GM23248 (cell line): Measurements from ENCODE around the gene ING1. TPM values are rescaled to one million over a fixed set of nuclear protein-coding genes. Genes with fewer than 3 reads are reported as not detected.

Source experiments
- DNase-seq: peaks from one replicate; pipeline ENCODE4 v3.0.0-alpha.2; 2015
- H2AFZ ChIP-seq: fragments of 200-600 bp; sonication (generic); 2 replicates; pipeline ENCODE4 v1.6.1; 2016; ENCODE audit warnings: antibody characterized with exemption
- H3F3A ChIP-seq: fragments of 200-600 bp; sonication (generic); 2 replicates; pipeline ENCODE4 v1.6.1; 2016; ENCODE audit warnings: mild to moderate bottlenecking, antibody characterized with exemption, mixed run types; ENCODE audit not compliant: insufficient read depth
- H3K27ac ChIP-seq: fragments of 200-600 bp; sonication (generic); 2 replicates; pipeline ENCODE4 v1.5.1; 2016; ENCODE audit warnings: mild to moderate bottlenecking
- H3K27me3 ChIP-seq: fragments of 200-600 bp; sonication (generic); replicated peaks from 2 replicates; pipeline ENCODE4 v1.6.1; 2016; ENCODE audit warnings: mild to moderate bottlenecking; ENCODE audit not compliant: insufficient read depth
- H3K36me3 ChIP-seq: fragments of 200-600 bp; sonication (generic); 2 replicates; pipeline ENCODE4 v1.6.1; 2016; ENCODE audit warnings: low read depth, mild to moderate bottlenecking
- H3K4me1 ChIP-seq: fragments of 200-600 bp; sonication (generic); 2 replicates; pipeline ENCODE4 v1.6.1; 2016; ENCODE audit warnings: mild to moderate bottlenecking; ENCODE audit not compliant: insufficient read depth
- H3K4me2 ChIP-seq: fragments of 200-600 bp; sonication (generic); one replicate; pipeline ENCODE4 v1.6.1; 2016; ENCODE audit warnings: mild to moderate bottlenecking; ENCODE audit not compliant: unreplicated experiment
- H3K4me3 ChIP-seq: fragments of 200-600 bp; sonication (generic); 2 replicates; pipeline ENCODE4 v1.5.1; 2016; ENCODE audit warnings: mild to moderate bottlenecking
- H3K79me2 ChIP-seq: fragments of 200-600 bp; sonication (generic); 2 replicates; pipeline ENCODE4 v1.6.1; 2016; ENCODE audit warnings: mild to moderate bottlenecking; ENCODE audit not compliant: insufficient read depth
- H3K9ac ChIP-seq: fragments of 200-600 bp; sonication (generic); 2 replicates; pipeline ENCODE4 v1.6.1; 2016; ENCODE audit warnings: mild to moderate bottlenecking
- H3K9me2 ChIP-seq: fragments of 200-600 bp; sonication (generic); 2 replicates; pipeline ENCODE4 v1.6.1; 2016; ENCODE audit warnings: mixed run types, mild to moderate bottlenecking, moderate library complexity; ENCODE audit not compliant: insufficient read depth
- H3K9me3 ChIP-seq: fragments of 200-600 bp; sonication (generic); one replicate; pipeline ENCODE4 v1.6.1; 2017; ENCODE audit warnings: low read depth
- H4K20me1 ChIP-seq: fragments of 200-600 bp; sonication (generic); 2 replicates; pipeline ENCODE4 v1.6.0; 2016; ENCODE audit not compliant: insufficient read depth
- EZH2 ChIP-seq: fragments of 200-600 bp; sonication (generic); IDR thresholded peaks from 2 replicates; pipeline ENCODE4 v1.6.1; 2018; ENCODE audit warnings: antibody characterized with exemption, mild to moderate bottlenecking; ENCODE audit not compliant: insufficient read depth, poor library complexity, severe bottlenecking
- EZH2phosphoT487 ChIP-seq: fragments of 200-600 bp; sonication (generic); IDR thresholded peaks from 2 replicates; pipeline ENCODE4 v1.6.1; 2018; ENCODE audit warnings: antibody characterized with exemption, moderate library complexity, mild to moderate bottlenecking, low read depth; ENCODE audit not compliant: insufficient read depth
- WGBS, 2 experiments: methylation state at CpG; one replicate each; pipeline ENCODE4 v1.1.6; 2015 to 2017; ENCODE audit warnings: low lambda C conversion rate in 2 of 2, low coverage in 1 of 2; ENCODE audit errors: missing lambda C conversion rate in 2 of 2; 5-methylcytosine and 5-hydroxymethylcytosine counted together
- in situ Hi-C: fragments of 300-500 bp; cut with MboI; formaldehyde crosslinking; loops from 2 replicates; pipeline ENCODE4 v1.15.0; 2020
- polyA plus RNA-seq: library from polyadenylated mRNA; unstranded; fragments of >200 nt; fragmentation: Nextera tagmentation; extraction: Ambion mirVana; gene quantifications from 2 replicates; pipeline ENCODE4 v1.2.1, GENCODE V29; 2016
- total RNA-seq: library from RNA; depleted of rRNA; stranded (reverse); fragments of >200 nt; shearing (Covaris generic); gene quantifications from 2 replicates; pipeline ENCODE4 v1.2.3, GENCODE V29; 2014

ING1 gene
- total and polyA plus RNA-seq, 2 experiments from 2014 or later: 6.5 to 8.2 TPM

- WGBS, 2 experiments: 67 to 68% methylated on average over 6 of the region's 6 CpGs
- no peak overlapping the region for H3K4me3 ChIP-seq
- no peak for TF ChIP-seq EZH2
- no peak for TF ChIP-seq EZH2phosphoT487
- H3K79me2 ChIP-seq: no peaks in the 10 kb centered on the region
- H3K4me1 ChIP-seq: peaks cover 26% of the 10 kb centered on the region
- H2AFZ ChIP-seq: no peak overlapping the region
- H3K36me3 ChIP-seq: no peaks in the 10 kb centered on the region
- no peaks in the 10 kb centered on the region for H4K20me1 ChIP-seq
- no peak overlapping the region for H3K9ac ChIP-seq
- no peaks in the 10 kb centered on the region for H3K9me3 ChIP-seq
- no peak overlapping the region for H3K27ac ChIP-seq
- no peak overlapping the region for H3K4me2 ChIP-seq
- no peak for DNase-seq
- in situ Hi-C loops: no loop called here
- no peaks in the 10 kb centered on the region for H3F3A ChIP-seq
- H3K27me3 ChIP-seq: no peaks in the 10 kb centered on the region
- H3K9me2 ChIP-seq: no peaks in the 10 kb centered on the region
Measured at GRCh38 chr13:110760611-110761010, 47.1 kb downstream of the ING1 start.

- Histone ChIP-seq H4K20me1 (no peaks in the 10 kb centered on the region), H3K9ac (no peak overlapping the region), H3K4me3 (no peak overlapping the region), H2AFZ (no peak overlapping the region), H3K36me3 (no peaks in the 10 kb centered on the region), H3F3A (no peaks in the 10 kb centered on the region), H3K79me2 (no peaks in the 10 kb centered on the region), H3K27me3 (no peaks in the 10 kb centered on the region), H3K4me1 (no peaks in the 10 kb centered on the region), H3K9me2 (no peaks in the 10 kb centered on the region), H3K4me2 (no peak overlapping the region), H3K9me3 (no peaks in the 10 kb centered on the region), H3K27ac (no peak overlapping the region)
- TF ChIP-seq EZH2 (no peak), EZH2phosphoT487 (no peak)
- in situ Hi-C loops: no loop called here
- WGBS, 2 experiments: 56 to 58% methylated on average over 4 of the region's 4 CpGs
- no peak for DNase-seq
Measured at GRCh38 chr13:110766671-110767430, 53.4 kb downstream of the ING1 start.

DNA sequence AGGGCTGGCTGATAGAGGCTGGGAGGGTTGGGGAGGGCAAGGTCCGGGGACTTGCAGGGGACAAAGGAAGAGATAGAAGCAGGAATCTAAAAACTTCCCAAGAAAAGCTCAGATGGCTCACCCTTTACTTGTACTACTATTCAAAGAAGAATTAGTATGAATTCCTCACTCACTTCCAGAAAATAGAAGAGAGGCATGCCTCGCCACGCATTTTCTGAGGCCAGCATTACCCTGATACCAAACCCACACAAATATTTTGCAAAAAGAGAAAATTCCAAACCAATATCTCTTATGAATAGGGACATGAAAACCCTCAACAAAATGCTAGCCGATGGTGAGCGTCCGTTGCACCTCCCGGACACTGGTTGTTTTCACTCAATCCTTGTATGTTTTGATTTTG, 54.0 kb downstream of the ING1 start:
- H3K4me2 ChIP-seq: no peak overlapping the region
- no peak for DNase-seq
- H3K9me3 ChIP-seq: no peaks in the 10 kb centered on the region
- H2AFZ ChIP-seq: no peak overlapping the region
- H3K9me2 ChIP-seq: no peaks in the 10 kb centered on the region
- H3F3A ChIP-seq: no peaks in the 10 kb centered on the region
- TF ChIP-seq EZH2 (no peak), EZH2phosphoT487 (no peak)
- H3K27ac ChIP-seq: no peak overlapping the region
- H3K27me3 ChIP-seq: no peaks in the 10 kb centered on the region
- WGBS, 2 experiments: 82 to 86% methylated on average over 7 of the region's 7 CpGs
- H3K36me3 ChIP-seq: no peaks in the 10 kb centered on the region
- H3K9ac ChIP-seq: no peak overlapping the region
- no peaks in the 10 kb centered on the region for H3K79me2 ChIP-seq
- no peak overlapping the region for H3K4me3 ChIP-seq
- in situ Hi-C loops: no loop called here
- no peaks in the 10 kb centered on the region for H3K4me1 ChIP-seq
- no peaks in the 10 kb centered on the region for H4K20me1 ChIP-seq

GRCh38 chr13:110769097-110769496, 55.6 kb downstream of the ING1 start:
- Histone ChIP-seq H3K27me3 (no peaks in the 10 kb centered on the region), H3K4me2 (no peak overlapping the region), H3K9ac (no peak overlapping the region), H3F3A (no peaks in the 10 kb centered on the region), H3K9me3 (no peaks in the 10 kb centered on the region), H3K9me2 (no peaks in the 10 kb centered on the region), H2AFZ (no peak overlapping the region), H3K36me3 (no peaks in the 10 kb centered on the region), H3K27ac (no peak overlapping the region), H3K79me2 (no peaks in the 10 kb centered on the region), H4K20me1 (no peaks in the 10 kb centered on the region), H3K4me3 (no peak overlapping the region), H3K4me1 (no peaks in the 10 kb centered on the region)
- 42 to 44% methylated on average over 3 of the region's 3 CpGs for WGBS, 2 experiments
- no peak for DNase-seq
- TF ChIP-seq EZH2phosphoT487 (no peak), EZH2 (no peak)
- in situ Hi-C loops: no loop called here
